GM23338 (cell line): ENCODE measurements around the gene NME4. TPM values are rescaled to one million over a fixed set of nuclear protein-coding genes. Genes with fewer than 3 reads are reported as not detected.

Experiments used
- ATAC-seq: fragments of 200-7000 bp; cut with Tn5 transposase; 3 replicates; pipeline ENCODE4 v1.9.1; 2020
- DNase-seq: peaks from one replicate; pipeline ENCODE4 v3.0.0-alpha.2; 2015; ENCODE audit warnings: low spot score
- H2AFZ ChIP-seq: fragments of 200-600 bp; sonication (generic); 2 replicates; pipeline ENCODE4 v1.8.0; 2016; ENCODE audit warnings: antibody characterized with exemption, mild to moderate bottlenecking, moderate library complexity
- H3F3A ChIP-seq: fragments of 200-600 bp; sonication (generic); replicated peaks from 2 replicates; pipeline ENCODE4 v1.8.0; 2017; ENCODE audit warnings: antibody characterized with exemption, mixed run types, low read depth
- H3K27ac ChIP-seq: fragments of 200-600 bp; sonication (generic); 2 replicates; pipeline ENCODE4 v1.6.1; 2016; ENCODE audit warnings: low read depth
- H3K27me3 ChIP-seq: fragments of 200-600 bp; sonication (generic); 2 replicates; pipeline ENCODE4 v1.8.0; 2016; ENCODE audit warnings: mild to moderate bottlenecking, mixed run types, moderate library complexity; ENCODE audit not compliant: insufficient read depth
- H3K36me3 ChIP-seq: fragments of 200-600 bp; sonication (generic); 2 replicates; pipeline ENCODE4 v1.8.0; 2016; ENCODE audit warnings: mild to moderate bottlenecking; ENCODE audit not compliant: insufficient read depth
- H3K4me1 ChIP-seq: fragments of 200-600 bp; sonication (generic); 2 replicates; pipeline ENCODE4 v1.8.0; 2016; ENCODE audit warnings: mild to moderate bottlenecking, moderate library complexity; ENCODE audit not compliant: insufficient read depth
- H3K4me2 ChIP-seq: fragments of 200-600 bp; sonication (generic); 2 replicates; pipeline ENCODE4 v1.7.1; 2017; ENCODE audit warnings: mixed run types
- H3K4me3 ChIP-seq: fragments of 200-600 bp; sonication (generic); 2 replicates; pipeline ENCODE4 v1.6.1; 2016; ENCODE audit warnings: mixed run types
- H3K79me2 ChIP-seq: fragments of 200-600 bp; sonication (generic); replicated peaks from 2 replicates; pipeline ENCODE4 v1.8.0; 2017; ENCODE audit warnings: mild to moderate bottlenecking; ENCODE audit not compliant: insufficient read depth
- H3K9me2 ChIP-seq: fragments of 200-600 bp; sonication (generic); 2 replicates; pipeline ENCODE4 v1.8.0; 2017; ENCODE audit not compliant: insufficient read depth
- H4K20me1 ChIP-seq: fragments of 200-600 bp; sonication (generic); replicated peaks from 2 replicates; pipeline ENCODE4 v1.8.0; 2017; ENCODE audit warnings: mild to moderate bottlenecking; ENCODE audit not compliant: insufficient read depth
- H3K27ac Mint-ChIP-seq: 2 replicates; pipeline ENCODE4 v1.8.0; 2020; ENCODE audit warnings: inconsistent platforms, mild to moderate bottlenecking, moderate library complexity, mixed read lengths
- H3K27me3 Mint-ChIP-seq: 3 replicates; pipeline ENCODE4 v1.8.0; 2022; ENCODE audit warnings: low read depth, mild to moderate bottlenecking, moderate library complexity, mixed read lengths, inconsistent platforms; ENCODE audit not compliant: insufficient read depth, poor library complexity
- H3K36me3 Mint-ChIP-seq: 3 replicates; pipeline ENCODE4 v1.8.0; 2021; ENCODE audit warnings: low read depth, mild to moderate bottlenecking, inconsistent platforms, moderate library complexity, mixed read lengths
- H3K4me1 Mint-ChIP-seq: 3 replicates; pipeline ENCODE4 v1.8.0; 2020; ENCODE audit warnings: mild to moderate bottlenecking, inconsistent platforms, mixed read lengths
- H3K4me3 Mint-ChIP-seq: 3 replicates; pipeline ENCODE4 v1.8.0; 2021; ENCODE audit warnings: moderate library complexity, mild to moderate bottlenecking, inconsistent platforms, mixed read lengths
- H3K9me3 Mint-ChIP-seq: 3 replicates; pipeline ENCODE4 v1.8.0; 2020; ENCODE audit warnings: moderate library complexity, mild to moderate bottlenecking, inconsistent platforms, mixed read lengths
- CREB1 ChIP-seq: fragments of 250-450 bp; sonication (Bioruptor Pico); IDR thresholded peaks from 2 replicates; pipeline ENCODE4 v1.5.0; 2020; ENCODE audit warnings: low read depth, mild to moderate bottlenecking, moderate library complexity
- ZNF462 ChIP-seq: fragments of 250-450 bp; sonication (Bioruptor Pico); IDR thresholded peaks from 2 replicates; pipeline ENCODE4 v1.5.0; 2020; ENCODE audit warnings: mild to moderate bottlenecking, moderate library complexity
- polyA plus RNA-seq: library from polyadenylated mRNA; unstranded; fragments of >200 nt; fragmentation: Nextera tagmentation; extraction: Ambion mirVana; gene quantifications from 2 replicates; pipeline ENCODE4 v1.2.1, GENCODE V29; 2016
- total RNA-seq: library from RNA; depleted of rRNA; stranded (reverse); fragments of >200 nt; shearing (Covaris generic); gene quantifications from 2 replicates; pipeline ENCODE4 v1.2.3, GENCODE V29; 2014
- TF ChIP-seq, protein P1 (sequence below), 2 experiments: fragments of 200-600 bp in 1 of 2; sonication (generic) in 1 of 2; conservative IDR thresholded peaks; 2 replicates each; pipeline versions ENCODE4 v1.5.1 to v1.6.1; 2016 to 2017; ENCODE audit warnings: antibody characterized with exemption in 2 of 2, low read depth in 2 of 2, mild to moderate bottlenecking in 2 of 2, moderate library complexity in 1 of 2

The NME4 gene
- total and polyA plus RNA-seq, 2 experiments from 2014 or later: 249 to 511 TPM

DNA sequence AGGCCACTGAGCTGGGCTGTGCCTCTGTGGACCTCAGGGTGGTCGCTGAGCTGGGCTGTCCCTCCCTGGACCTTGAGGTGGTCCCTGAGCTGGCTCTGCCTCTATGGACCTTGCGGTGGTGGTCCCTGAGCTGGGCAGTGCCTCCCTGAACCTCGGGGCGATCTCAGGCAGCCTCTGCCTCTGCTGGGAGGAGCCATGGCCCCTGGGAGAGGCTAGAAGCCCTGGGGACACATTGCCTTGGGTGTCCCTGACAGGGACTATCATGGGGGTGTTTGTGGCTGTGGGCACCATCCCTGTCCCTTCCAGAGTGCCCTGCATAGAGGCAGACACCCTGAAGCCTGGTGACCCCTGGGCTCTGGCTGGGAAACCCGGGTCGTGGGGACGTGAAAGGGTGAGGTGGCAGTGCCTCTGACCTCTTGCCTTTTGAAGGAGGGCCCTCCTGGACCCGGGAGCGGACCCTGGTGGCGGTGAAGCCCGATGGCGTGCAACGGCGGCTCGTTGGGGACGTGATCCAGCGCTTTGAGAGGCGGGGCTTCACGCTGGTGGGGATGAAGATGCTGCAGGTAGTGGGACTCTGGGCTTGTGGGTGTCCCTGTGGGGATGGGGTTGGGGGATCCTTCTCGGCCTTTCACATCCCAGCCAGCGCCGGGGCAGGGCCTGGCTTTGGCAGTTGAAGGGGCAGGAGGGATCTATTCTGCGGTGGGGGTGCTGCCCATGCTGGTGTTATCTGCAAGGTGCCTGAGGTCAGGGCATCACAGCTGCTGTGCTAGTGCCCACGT lies 1.8 kb downstream of the NME4 start:
- Histone ChIP-seq H3K27me3 (no peaks in the 10 kb centered on the region), H4K20me1 (no peaks in the 10 kb centered on the region; the same call in 1 of the 2 replicates), H3K79me2 (peaks cover 5% of the 10 kb centered on the region; the same call in 1 of the 2 replicates), H3K9me2 (no peaks in the 10 kb centered on the region), H3K36me3 (no peaks in the 10 kb centered on the region; the same call in 1 of the 2 replicates), H3K4me1 (peaks cover 20% of the 10 kb centered on the region), H3F3A (peaks cover 38% of the 10 kb centered on the region), H3K27ac (peak overlapping the region; percentile 93; the same call in 1 of the 2 replicates), H2AFZ (no peak overlapping the region), H3K4me2 (peak overlapping the region; percentile 78), H3K4me3 (no peak overlapping the region)
- peaks cover 5% of the 10 kb centered on the region; the same call in 2 of the 3 replicates for H3K9me3 Mint-ChIP-seq
- H3K36me3 Mint-ChIP-seq: peaks cover 22% of the 10 kb centered on the region
- peak; percentile 74 for DNase-seq
- peaks cover 28% of the 10 kb centered on the region for H3K27me3 Mint-ChIP-seq
- TF ChIP-seq CREB1 (CRISPR knock-in tag) (no peak), ZNF462 (CRISPR knock-in tag) (no peak)
- TF ChIP-seq, protein P1, sequence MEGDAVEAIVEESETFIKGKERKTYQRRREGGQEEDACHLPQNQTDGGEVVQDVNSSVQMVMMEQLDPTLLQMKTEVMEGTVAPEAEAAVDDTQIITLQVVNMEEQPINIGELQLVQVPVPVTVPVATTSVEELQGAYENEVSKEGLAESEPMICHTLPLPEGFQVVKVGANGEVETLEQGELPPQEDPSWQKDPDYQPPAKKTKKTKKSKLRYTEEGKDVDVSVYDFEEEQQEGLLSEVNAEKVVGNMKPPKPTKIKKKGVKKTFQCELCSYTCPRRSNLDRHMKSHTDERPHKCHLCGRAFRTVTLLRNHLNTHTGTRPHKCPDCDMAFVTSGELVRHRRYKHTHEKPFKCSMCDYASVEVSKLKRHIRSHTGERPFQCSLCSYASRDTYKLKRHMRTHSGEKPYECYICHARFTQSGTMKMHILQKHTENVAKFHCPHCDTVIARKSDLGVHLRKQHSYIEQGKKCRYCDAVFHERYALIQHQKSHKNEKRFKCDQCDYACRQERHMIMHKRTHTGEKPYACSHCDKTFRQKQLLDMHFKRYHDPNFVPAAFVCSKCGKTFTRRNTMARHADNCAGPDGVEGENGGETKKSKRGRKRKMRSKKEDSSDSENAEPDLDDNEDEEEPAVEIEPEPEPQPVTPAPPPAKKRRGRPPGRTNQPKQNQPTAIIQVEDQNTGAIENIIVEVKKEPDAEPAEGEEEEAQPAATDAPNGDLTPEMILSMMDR (conservative IDR thresholded peaks at IDR 0.05; ENCODE audit: low read depth in 2 of 2): peak; percentile 6 to 24; a peak in 1 of 4 replicates
- ATAC-seq: peak; percentile 1; the same call in 1 of the 3 replicates
- H3K27ac Mint-ChIP-seq: peak overlapping the region; percentile 62; the same call in 1 of the 2 replicates
- H3K4me1 Mint-ChIP-seq: peaks cover 29% of the 10 kb centered on the region
- peak overlapping the region; percentile 63 for H3K4me3 Mint-ChIP-seq
